ENCODE measurements around the gene STT3B.

DNA sequence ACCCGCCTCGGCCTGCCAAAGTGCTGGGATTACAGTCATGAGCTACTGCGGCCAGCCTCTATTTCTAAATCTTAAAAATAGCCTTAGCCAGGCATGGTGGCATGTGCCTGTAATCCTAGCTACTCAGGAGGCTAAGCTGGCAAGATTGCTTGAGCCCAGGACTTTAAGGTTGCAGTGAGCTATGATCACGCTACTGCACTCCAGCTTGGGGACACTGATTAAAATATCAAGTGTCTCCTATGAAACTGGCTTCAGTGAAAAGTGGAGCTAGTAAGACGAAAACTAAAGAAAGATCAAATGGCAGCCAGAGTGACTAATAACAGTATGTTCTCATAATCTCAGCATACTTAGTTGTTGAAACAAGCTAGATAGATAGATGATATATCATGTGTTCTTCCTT is 112.5 kb downstream of the STT3B start:
- TF ChIP-seq POLR2AphosphoS5 (IDR thresholded peaks at IDR 0.05; ENCODE audit: low read depth, low read length) (no peak), POLR2A (IDR thresholded peaks at IDR 0.05; ENCODE audit: low read depth, low read length) (no peak), TAF1 (IDR thresholded peaks at IDR 0.05; ENCODE audit: low read depth, low read length) (no peak), POU2F2 (IDR thresholded peaks at IDR 0.05; ENCODE audit: low read depth, low read length) (no peak), SPI1 (IDR thresholded peaks at IDR 0.05; ENCODE audit: low read depth, low read length) (no peak)

All from GM12891 (cell line).